ENCODE measurements around the gene NELFB.

NELFB gene

GRCh38 chr9:137254624-137255447 is at the start of gene NELFB:
TSS of gene NELFB (plus strand) at chr9:137255327.
- DNase-seq, result no peak

- no peak for DNase-seq
These were observed 48.5 kb upstream of the NELFB start for GRCh38 chr9:137206602-137207001.

DNA sequence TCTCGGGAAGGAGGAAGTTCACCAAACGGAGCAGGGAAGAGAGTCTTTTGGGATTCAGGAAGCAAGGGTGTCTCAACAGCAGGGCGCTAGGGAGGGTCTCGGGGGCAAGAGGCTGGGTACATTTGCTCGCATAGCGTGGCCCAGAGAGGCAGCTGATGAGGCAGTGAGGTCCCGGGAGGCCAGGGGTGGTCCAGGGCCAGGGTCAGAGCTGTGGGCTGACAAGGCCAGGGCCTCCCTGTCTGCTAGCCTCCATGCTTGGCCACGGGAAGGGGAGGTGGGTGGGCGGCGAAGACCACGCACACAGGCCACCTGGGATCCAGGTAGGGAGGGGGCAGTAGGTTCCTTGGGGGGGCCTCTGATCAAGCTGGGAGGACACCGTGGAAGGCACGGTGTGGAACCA is 43.6 kb upstream of the NELFB start:
- DNase-seq, result no peak

GRCh38 chr9:137212520-137212919 is 42.6 kb upstream of the NELFB start:
- no peak for DNase-seq

DNA sequence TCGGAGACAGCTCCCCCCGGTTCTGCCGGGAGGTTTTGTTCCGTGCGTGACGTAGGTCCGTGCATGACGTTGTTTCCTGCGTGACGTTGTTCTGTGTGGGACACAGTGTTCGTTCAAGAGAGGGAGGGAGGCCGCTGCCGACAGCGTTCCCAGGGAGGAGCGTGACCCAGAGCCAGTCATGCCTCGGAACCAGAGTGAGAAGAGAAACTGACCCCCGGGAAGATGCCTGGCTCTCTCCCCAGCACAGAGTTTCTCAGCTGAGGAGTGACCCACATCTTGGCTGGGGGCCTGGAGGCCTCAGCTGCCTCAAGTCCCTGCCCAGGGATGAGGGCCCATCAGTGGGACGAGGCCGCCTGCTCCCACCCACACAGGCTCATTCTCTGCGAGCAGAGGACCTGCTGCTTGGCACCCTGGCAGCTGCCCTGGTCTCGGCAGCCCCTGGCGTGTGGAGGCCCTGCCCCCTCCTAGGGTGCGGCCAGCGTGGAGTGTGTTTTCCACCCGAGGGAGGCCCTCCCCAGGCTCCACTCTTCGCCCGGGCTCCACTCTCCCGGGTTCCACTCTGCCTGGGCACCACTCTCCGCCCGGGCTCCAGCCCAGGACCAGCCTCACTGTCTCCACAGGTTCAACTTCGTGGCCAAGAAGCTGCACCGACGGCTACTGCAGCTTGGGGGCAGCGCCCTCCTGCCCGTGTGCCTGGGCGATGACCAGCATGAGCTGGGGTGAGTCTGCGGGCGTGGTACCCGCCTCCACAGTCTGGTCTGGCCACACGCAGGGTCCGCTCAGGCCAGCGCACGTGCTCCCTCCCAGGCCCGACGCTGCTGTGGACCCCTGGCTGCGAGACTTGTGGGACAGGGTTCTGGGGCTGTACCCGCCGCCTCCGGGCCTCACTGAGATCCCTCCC is 41.7 kb upstream of the NELFB start:
- DNase-seq, result no peak

DNA sequence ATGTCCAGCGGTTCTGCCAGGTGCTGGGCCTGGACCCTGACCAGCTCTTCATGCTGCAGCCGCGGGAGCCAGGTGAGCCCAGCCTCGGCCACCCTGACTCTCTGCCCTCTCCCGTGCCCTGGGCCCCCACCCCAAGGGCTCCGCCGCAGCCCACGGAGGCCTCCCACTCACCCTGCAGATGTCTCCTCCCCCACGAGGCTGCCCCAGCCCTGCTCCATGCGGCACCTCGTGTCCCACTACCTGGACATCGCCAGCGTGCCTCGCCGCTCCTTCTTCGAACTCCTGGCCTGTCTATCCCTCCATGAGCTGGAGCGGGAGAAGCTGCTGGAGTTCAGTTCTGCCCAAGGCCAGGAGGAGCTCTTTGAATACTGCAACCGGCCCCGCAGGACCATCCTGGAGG is 40.5 kb upstream of the NELFB start:
- DNase-seq, result no peak

GRCh38 chr9:137215196-137215986 is 39.7 kb upstream of the NELFB start:
- no peak for DNase-seq

DNA sequence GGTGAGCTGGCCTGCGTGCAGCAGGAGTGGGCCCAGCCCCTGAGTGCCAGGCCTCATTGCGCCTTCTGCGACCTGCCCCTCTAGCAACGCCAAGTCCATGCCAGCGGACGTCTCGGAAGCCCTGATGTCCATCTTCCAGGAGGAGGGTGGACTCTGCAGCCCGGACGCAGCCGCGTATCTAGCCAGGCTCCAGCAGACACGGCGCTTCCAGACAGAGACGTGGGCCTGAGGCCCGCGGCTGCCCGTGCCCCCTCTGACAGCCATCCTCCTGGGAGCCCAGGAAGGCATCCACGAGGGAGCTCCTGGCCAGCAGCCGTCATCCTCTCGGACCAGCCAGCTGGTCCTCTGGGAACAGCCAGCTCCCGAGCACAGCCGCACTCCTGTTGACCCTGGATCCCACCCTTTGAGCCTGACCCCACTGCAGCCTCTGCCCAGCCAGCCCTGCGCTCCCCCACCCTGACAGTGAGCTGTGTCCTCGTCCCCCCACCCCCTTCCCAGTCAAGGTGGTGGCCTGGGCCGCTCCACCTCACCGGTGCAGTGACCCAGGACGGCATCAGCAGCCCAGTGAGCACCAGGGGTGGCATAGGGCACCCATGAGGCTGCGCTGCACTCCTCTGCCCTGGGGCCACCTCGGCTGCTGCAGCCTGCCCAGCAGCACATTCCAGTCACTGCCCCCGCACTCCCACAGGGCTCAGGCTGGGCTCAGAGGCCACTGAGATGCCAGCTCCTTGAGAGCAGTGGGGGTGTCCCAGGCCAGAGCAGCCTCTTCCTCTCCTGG is 38.8 kb upstream of the NELFB start:
- no peak for DNase-seq

- DNase-seq, result no peak
These were observed 37.6 kb upstream of the NELFB start for GRCh38 chr9:137217276-137218211.

DNA sequence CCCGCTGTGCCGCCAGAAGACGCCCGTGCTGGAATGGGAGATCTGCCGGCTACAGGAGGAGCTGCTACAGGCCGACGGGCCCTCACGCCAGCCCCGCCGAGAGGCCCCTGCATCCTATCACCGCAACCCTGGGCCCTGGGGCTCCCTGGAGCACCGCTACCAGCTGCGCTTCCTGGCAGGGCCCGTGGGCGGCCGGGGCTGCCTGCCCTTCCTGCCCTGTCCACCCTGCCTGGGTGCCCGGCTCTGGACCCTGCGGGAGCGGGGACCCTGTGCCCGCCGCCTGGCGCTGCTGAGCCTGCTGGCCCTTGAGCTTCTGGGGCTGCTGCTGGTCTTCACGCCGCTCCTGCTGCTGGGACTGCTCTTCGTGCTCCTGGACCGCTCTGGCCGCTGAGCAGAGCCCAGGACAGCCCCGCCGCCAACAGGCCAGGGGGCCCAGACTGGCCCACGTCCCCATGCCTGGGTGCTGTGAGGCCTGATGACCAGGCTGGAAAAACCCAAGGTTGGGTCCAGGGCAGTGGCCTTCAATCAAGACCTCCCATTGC is 36.8 kb upstream of the NELFB start:
- no peak for DNase-seq

GRCh38 chr9:137218754-137219271 is 36.3 kb upstream of the NELFB start:
- no peak for DNase-seq

DNA sequence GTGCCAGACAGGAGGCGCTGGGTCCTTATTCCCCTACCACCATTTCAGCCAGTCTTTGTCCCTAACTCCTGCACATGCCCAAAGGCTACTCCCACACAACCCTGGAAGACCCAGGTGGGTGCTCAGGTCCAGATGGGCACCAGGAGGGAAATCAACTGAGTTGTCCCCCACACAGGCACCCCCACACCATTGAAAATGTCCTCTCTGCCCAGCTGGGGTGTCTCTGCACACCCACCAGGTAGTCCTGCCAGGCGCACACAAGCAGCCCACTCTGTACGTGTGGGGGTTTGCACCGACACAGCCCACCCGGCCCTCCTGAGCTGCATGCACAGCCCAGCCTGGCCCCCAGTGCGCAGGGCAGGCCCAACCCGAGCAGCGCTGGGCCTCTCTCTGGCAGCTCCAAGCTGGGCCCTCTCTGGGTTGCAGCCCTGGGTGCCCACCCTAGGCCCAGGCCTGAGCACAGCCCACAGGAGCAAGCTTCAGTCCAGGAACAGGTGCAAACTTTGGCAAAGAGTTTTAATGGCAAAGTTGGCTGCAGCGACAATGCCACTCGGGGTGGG is 35.3 kb upstream of the NELFB start:
- no peak for DNase-seq

DNA sequence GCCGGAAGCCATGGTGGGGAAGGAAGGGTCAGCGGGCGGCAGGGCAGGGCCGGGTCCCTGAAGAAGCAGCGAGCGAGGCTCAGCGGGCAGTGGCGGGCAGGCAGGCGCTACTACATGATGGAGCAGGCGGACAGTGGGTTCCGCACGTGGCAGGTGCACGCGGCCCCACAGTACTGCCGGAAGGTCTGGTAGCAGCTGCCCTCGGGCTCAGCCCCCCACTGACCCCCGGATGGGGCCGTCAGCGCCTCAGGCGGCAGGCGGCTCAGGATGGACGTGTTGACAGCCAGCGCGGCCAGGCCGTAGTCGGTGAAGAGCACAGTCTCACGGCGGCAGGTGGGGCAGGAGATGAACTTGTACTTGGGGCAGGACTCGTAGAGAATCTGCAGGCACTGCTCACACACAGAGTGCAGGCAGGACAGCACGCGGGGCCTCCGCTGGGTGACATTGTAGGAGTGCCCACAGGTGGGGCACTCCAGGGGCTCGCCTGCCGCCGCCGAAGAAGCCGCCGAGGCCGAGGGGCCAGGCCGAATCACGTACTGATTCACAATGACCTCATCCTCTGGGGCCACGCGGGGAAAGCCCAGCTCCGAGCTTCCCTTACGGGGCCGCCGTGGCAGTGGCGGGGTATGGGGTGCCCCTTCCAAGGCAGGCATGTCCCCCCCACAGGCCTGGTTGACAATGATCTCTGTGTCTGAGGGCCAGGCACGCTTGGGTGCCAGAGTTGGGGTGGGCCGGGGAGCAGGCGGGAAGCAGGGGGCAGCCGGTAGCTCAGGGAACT is 34.6 kb upstream of the NELFB start:
- DNase-seq, result no peak

GRCh38 chr9:137221095-137221505 is 34.0 kb upstream of the NELFB start:
- DNase-seq, result no peak

DNA sequence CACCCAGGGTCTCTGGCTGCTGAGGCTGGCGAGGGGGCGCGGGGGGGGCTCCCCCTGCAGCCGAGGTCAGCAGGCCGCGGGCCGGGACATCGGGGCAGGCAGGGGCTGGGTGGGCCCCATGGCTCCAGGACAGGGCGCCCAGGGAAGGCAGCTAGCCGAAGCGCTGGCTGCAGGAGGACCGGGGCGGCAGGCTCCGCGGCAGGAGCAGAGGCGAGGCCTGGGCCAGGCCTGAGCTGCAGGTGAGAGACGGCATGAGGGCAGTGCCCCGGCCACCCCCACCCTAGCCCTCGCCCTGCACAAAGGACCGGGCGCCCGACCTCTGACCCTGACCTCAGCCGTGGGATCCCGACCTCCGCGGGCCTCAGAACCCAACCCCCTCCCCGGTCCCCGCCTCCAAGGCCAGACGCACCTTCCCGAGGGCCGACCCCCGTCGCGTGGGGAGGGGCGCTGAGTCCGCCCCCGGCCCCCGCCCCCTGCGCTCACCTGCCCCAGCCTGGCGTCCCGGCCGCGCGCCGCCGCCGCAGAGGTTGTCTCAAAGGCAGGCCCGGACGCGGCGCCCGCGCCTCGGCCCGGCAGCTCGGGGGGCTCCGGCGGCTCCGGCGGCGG is 33.5 kb upstream of the NELFB start:
- DNase-seq, result no peak

DNA sequence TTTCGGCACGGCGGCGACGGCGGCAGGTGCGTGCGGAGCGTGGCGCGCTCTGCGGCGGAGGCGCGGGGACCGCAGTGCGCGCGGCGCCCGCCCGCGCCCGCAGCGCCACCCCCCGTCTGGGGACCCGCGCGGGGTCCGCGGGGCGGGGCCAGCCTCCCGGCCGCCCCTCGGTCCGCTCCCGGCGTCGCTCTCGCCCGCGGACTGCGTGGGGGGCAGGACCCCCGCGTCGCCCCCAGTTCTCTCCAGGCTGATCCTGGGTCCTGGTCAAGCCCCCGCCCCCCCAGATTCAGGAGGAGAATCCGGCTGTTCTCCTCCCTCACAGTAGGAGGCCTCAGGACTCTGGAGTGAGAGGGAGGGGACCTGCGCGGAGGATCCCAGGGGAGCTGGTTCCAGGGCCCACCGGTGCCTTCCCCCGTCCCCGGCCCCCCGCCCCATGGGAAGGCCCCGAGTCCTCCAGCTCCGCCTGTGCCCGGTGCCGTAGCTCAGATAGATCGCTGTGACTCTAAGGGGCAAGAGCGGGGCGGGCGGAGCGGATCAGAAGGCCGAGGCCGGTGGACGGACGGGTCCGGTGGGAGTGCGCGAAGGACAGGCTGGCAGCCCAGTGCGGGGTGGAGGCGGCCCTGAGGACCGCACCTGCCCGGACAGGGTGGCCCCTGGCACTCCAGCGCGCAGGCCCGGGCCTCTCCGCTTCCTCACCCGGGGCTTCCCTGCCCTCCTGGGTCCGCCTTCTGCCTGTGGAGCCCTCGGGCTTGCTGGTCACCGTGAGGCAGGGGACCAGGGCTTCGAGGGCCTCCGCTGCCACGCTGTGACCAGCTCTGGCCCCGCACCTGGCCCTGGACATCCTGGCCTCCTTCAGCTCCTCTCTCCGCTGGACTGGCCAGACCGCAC is 32.7 kb upstream of the NELFB start, which contains the start of gene RNF208:
RNF208 (minus strand) TSS at position 51 of the 888 bp plus-strand sequence. CDS start 1,028 bp downstream, outside the sequence.
- DNase-seq, result no peak

DNA sequence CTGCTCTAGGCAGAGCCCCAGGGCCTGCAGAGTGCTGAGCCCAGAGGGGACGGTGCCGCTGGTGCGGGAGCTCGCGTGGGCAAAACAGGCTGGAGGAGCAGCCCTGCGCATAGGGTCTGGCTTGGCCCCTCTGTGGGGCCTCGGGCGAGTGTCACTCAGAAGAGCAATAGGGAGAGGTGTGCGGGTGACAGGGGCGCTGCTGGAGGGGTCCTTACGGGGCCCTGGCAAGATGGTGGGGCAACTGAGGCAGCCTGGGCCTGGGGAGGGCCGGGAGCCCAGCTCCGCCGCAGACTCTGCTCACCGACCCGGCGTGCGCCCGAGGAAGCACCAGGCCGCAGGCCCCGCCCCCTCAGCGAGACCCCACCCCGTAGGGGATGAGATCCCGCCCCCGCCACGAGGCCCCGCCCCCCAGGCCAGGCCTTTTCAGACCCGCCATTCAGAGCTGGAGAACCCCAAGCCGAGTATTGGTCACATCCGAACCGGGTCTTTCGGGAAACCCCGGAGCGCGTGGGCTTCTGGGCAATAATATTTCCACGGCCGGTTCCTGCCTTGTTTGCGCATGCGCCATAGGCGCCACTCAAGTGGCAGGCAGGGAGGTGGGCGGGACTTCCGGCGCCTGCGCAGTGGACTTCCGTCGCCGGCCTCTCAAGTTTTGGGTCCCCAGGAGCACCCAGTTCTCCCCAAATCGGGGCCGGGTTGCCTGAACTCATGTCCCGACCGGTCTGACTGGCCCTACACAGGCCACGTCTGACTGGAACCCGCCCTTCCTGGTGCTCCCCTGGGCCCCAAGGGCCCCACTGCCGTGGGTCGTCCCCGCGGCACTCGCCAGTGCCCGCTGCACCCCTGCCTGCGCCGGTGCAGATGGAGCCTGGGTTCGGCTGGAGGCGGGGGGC is 31.8 kb upstream of the NELFB start:
- peak; percentile 88 for DNase-seq

All from NCI-H1694 (cell line).